Liver (tissue), 9 donors: Measurements from ENCODE around the gene PTER. TPM values are rescaled to one million over a fixed set of nuclear protein-coding genes. Genes with fewer than 3 reads are reported as not detected.

Source experiments
- DNase-seq: peaks from one replicate; pipeline ENCODE4 v3.0.0-alpha.2; 2017; ENCODE audit warnings: low spot score
- H3K27ac ChIP-seq, 2 donors: one replicate each; pipeline ENCODE4 v1.7.0; 2013; ENCODE audit warnings: inconsistent platforms in 2 of 2, low read length in 2 of 2, control low read depth in 1 of 2, low read depth in 1 of 2, mild to moderate bottlenecking in 1 of 2
- H3K27me3 ChIP-seq, 4 donors: one replicate each; pipeline versions ENCODE4 v1.6.1 to v1.7.0; 2013; ENCODE audit warnings: low read length in 3 of 4, inconsistent platforms in 1 of 4, mild to moderate bottlenecking in 1 of 4, moderate library complexity in 1 of 4; ENCODE audit not compliant: control insufficient read depth in 4 of 4, insufficient read depth in 4 of 4
- H3K36me3 ChIP-seq, 4 donors: one replicate each; pipeline versions ENCODE4 v1.6.1 to v1.7.0; 2013; ENCODE audit warnings: low read length in 3 of 4, mild to moderate bottlenecking in 3 of 4, low read depth in 1 of 4, moderate library complexity in 1 of 4; ENCODE audit not compliant: control insufficient read depth in 4 of 4, insufficient read depth in 3 of 4
- H3K4me1 ChIP-seq, 4 donors: one replicate each; pipeline versions ENCODE4 v1.6.1 to v1.7.0; 2013; ENCODE audit warnings: low read length in 3 of 4, mild to moderate bottlenecking in 3 of 4, moderate library complexity in 1 of 4; ENCODE audit not compliant: control insufficient read depth in 4 of 4, insufficient read depth in 4 of 4
- H3K4me3 ChIP-seq, 3 donors: one replicate each; pipeline versions ENCODE4 v1.6.1 to v1.7.0; 2013; ENCODE audit warnings: low read length in 3 of 3, control low read depth in 1 of 3, low read depth in 1 of 3, mild to moderate bottlenecking in 1 of 3
- H3K9ac ChIP-seq, 2 donors: one replicate each; pipeline ENCODE4 v1.7.0; 2013; ENCODE audit warnings: low read length in 2 of 2, mild to moderate bottlenecking in 2 of 2, moderate library complexity in 2 of 2, control low read depth in 1 of 2, low read depth in 1 of 2
- H3K9me3 ChIP-seq, 4 donors: one replicate each; pipeline versions ENCODE4 v1.6.1 to v1.7.0; 2013; ENCODE audit warnings: low read length in 3 of 4; ENCODE audit not compliant: control insufficient read depth in 4 of 4
- EGR1 ChIP-seq, 2 donors: IDR thresholded peaks; 2 replicates each; pipeline ENCODE4 v1.6.1; 2016 to 2018; ENCODE audit warnings: antibody characterized with exemption in 2 of 2, low read depth in 2 of 2
- FOXA2 ChIP-seq: IDR thresholded peaks from 2 replicates; pipeline ENCODE4 v1.6.1; 2016; ENCODE audit warnings: antibody characterized with exemption
- GABPA ChIP-seq, 2 donors: IDR thresholded peaks in 1 of 2; conservative IDR thresholded peaks in 1 of 2; 2 replicates each; pipeline ENCODE4 v1.6.1; 2016; ENCODE audit warnings: antibody characterized with exemption in 2 of 2, mild to moderate bottlenecking in 1 of 2, moderate library complexity in 1 of 2
- HNF4A ChIP-seq, 2 donors: conservative IDR thresholded peaks; 2 replicates each; pipeline ENCODE4 v1.6.1; 2016; ENCODE audit warnings: antibody characterized with exemption in 2 of 2, mild to moderate bottlenecking in 2 of 2
- HNF4G ChIP-seq: IDR thresholded peaks from 2 replicates; pipeline ENCODE4 v1.6.1; 2016; ENCODE audit warnings: antibody characterized with exemption
- JUND ChIP-seq, 2 donors: IDR thresholded peaks; 2 replicates each; pipeline ENCODE4 v1.6.1; 2016; ENCODE audit warnings: antibody characterized with exemption in 2 of 2
- NR2F2 ChIP-seq: IDR thresholded peaks from 2 replicates; pipeline ENCODE4 v1.6.1; 2016; ENCODE audit warnings: antibody characterized with exemption
- RAD21 ChIP-seq, 2 donors: IDR thresholded peaks; 2 replicates each; pipeline ENCODE4 v1.6.1; 2016; ENCODE audit warnings: antibody characterized with exemption in 2 of 2, mild to moderate bottlenecking in 2 of 2
- RXRA ChIP-seq, 2 donors: IDR thresholded peaks; 2 replicates each; pipeline ENCODE4 v1.6.1; 2017 to 2018; ENCODE audit warnings: antibody characterized with exemption in 2 of 2, mild to moderate bottlenecking in 1 of 2
- SP1 ChIP-seq: IDR thresholded peaks from 2 replicates; pipeline ENCODE4 v1.6.1; 2018; ENCODE audit warnings: antibody characterized with exemption, mild to moderate bottlenecking
- TAF1 ChIP-seq: conservative IDR thresholded peaks from 2 replicates; pipeline ENCODE4 v1.6.1; 2016; ENCODE audit warnings: antibody characterized with exemption, mild to moderate bottlenecking
- YY1 ChIP-seq: IDR thresholded peaks from 2 replicates; pipeline ENCODE4 v1.6.1; 2016; ENCODE audit warnings: antibody characterized with exemption, mild to moderate bottlenecking
- WGBS: extraction: QIAGEN DNeasy Blood & Tissue Kit; methylation state at CpG from one replicate; pipeline ENCODE4 v1.1.7; 2013; 5-methylcytosine and 5-hydroxymethylcytosine counted together
- polyA plus RNA-seq, 2 donors: library from polyadenylated mRNA; stranded (reverse) in 1 of 2; unstranded in 1 of 2; fragments of 200-250 nt in 1 of 2; fragments of >200 nt in 1 of 2; fragmentation: Nextera tagmentation in 1 of 2; extraction: Ambion mirVana in 1 of 2; gene quantifications; one replicate each; pipeline versions ENCODE4 v1.2.1 to v1.2.3, GENCODE V29; 2013 to 2015
- total RNA-seq, 2 donors: library from RNA; depleted of rRNA; stranded (reverse); fragments of >200 nt; gene quantifications; one replicate each; pipeline ENCODE4 v1.2.3, GENCODE V29; 2014
- TF ChIP-seq, protein P1 (sequence below): fragments of 150-350 bp; IDR thresholded peaks from 2 replicates; pipeline ENCODE4 v1.5.1; 2017; ENCODE audit warnings: improper control_type of control experiment, low read depth, low read length; ENCODE audit not compliant: missing input control
- TF ChIP-seq, protein P2 (sequence below): IDR thresholded peaks from 2 replicates; pipeline ENCODE4 v1.6.1; 2016; ENCODE audit warnings: antibody characterized with exemption
- TF ChIP-seq, protein P3 (sequence below): IDR thresholded peaks from 2 replicates; pipeline ENCODE4 v1.6.1; 2016; ENCODE audit warnings: antibody characterized with exemption
- TF ChIP-seq, protein P4 (sequence below): IDR thresholded peaks from 2 replicates; pipeline ENCODE4 v1.6.1; 2016; ENCODE audit warnings: antibody characterized with exemption
- donor health status: healthy.
- donor health status: healthy.
- donor health status: healthy.
- donor health status: healthy.
- donor health status: healthy.

Gene PTER
- total and polyA plus RNA-seq, 4 donors, result 4.4 to 15.7 (median 8.9) TPM

DNA sequence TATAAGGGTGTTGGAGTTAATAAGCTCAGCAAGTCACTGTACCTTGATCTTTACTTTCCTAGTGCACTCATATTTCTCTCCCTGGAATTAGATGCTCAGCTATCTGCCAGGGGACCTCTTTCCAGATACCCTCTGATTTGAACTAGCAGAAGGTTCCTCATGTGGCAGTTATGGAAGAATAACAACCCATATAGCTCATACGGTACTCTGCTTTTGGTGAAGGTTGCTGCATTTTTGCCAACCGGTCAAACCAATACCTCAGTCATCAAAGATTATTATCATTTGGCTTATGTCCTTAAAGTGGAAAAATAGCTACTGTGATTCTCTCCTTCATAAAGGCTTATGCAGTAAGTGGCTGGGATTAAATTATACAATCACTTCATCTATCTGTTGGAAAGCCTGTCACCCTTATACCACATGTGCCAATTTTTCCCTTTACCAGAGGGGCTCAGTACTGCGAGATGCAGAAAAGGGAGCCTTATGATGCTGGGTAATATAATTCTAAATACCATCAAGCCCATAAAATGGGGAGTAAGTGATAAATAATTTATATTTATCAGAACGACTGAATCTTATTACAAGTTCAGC, 43.4 kb upstream of the PTER start:
- no peaks in the 10 kb centered on the region for H3K9me3 ChIP-seq
- no peak overlapping the region for H3K9ac ChIP-seq
- H3K36me3 ChIP-seq, result no peaks in the 10 kb centered on the region
- no peaks in the 10 kb centered on the region for H3K27me3 ChIP-seq
- no peaks in the 10 kb centered on the region for H3K4me1 ChIP-seq
- no peak overlapping the region for H3K27ac ChIP-seq
- DNase-seq, result no peak
- TF ChIP-seq, protein P1, sequence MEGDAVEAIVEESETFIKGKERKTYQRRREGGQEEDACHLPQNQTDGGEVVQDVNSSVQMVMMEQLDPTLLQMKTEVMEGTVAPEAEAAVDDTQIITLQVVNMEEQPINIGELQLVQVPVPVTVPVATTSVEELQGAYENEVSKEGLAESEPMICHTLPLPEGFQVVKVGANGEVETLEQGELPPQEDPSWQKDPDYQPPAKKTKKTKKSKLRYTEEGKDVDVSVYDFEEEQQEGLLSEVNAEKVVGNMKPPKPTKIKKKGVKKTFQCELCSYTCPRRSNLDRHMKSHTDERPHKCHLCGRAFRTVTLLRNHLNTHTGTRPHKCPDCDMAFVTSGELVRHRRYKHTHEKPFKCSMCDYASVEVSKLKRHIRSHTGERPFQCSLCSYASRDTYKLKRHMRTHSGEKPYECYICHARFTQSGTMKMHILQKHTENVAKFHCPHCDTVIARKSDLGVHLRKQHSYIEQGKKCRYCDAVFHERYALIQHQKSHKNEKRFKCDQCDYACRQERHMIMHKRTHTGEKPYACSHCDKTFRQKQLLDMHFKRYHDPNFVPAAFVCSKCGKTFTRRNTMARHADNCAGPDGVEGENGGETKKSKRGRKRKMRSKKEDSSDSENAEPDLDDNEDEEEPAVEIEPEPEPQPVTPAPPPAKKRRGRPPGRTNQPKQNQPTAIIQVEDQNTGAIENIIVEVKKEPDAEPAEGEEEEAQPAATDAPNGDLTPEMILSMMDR, result no peak
- TF ChIP-seq, protein P2, sequence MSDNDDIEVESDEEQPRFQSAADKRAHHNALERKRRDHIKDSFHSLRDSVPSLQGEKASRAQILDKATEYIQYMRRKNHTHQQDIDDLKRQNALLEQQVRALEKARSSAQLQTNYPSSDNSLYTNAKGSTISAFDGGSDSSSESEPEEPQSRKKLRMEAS, result no peak
- no peak for TF ChIP-seq NR2F2
- TF ChIP-seq RAD21 (IDR thresholded peaks at IDR 0.05), result no peak
- no peak for TF ChIP-seq HNF4G
- no peak for TF ChIP-seq EGR1 (IDR thresholded peaks at IDR 0.05; ENCODE audit: low read depth in 2 of 2)
- TF ChIP-seq JUND (IDR thresholded peaks at IDR 0.05), result no peak
- TF ChIP-seq SP1, result no peak
- TF ChIP-seq, protein P3, sequence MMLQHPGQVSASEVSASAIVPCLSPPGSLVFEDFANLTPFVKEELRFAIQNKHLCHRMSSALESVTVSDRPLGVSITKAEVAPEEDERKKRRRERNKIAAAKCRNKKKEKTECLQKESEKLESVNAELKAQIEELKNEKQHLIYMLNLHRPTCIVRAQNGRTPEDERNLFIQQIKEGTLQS, result no peak
- TF ChIP-seq GABPA (IDR thresholded peaks at IDR 0.05 in 1 of 2, conservative IDR thresholded peaks at IDR 0.05 in 1 of 2), result no peak
- no peak for TF ChIP-seq RXRA (IDR thresholded peaks at IDR 0.05)
- TF ChIP-seq YY1, result no peak
- TF ChIP-seq HNF4A (conservative IDR thresholded peaks at IDR 0.05), result no peak
- no peak for TF ChIP-seq FOXA2
- H3K4me3 ChIP-seq, result no peak overlapping the region
- 60% methylated on average over 4 of the region's 4 CpGs for WGBS

DNA sequence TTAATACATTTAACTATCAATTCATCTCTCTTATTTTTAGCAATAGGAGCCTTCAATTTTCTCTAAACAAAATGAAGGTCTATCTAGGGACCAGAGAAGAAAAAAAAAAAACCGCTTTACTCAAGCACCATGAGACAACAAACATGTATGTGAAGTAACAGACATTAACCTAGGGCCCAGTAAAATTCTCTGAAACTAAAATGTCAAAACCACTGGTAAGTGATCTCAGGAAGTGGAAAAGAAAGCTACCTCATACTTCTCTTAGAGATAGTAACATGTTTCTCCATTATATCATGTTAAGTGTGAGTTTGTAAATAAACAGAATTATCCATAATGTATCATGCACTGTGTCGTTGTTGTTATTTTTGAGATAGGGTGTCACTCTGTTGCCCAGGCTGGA, 35.4 kb upstream of the PTER start:
- Histone ChIP-seq H3K36me3 (no peaks in the 10 kb centered on the region), H3K27ac (no peak overlapping the region), H3K27me3 (no peaks in the 10 kb centered on the region), H3K4me3 (no peak overlapping the region), H3K4me1 (no peaks in the 10 kb centered on the region), H3K9ac (no peak overlapping the region), H3K9me3 (no peaks in the 10 kb centered on the region)
- 86% methylated on average over 2 of the region's 2 CpGs for WGBS
- DNase-seq, result no peak
- TF ChIP-seq, protein P4, sequence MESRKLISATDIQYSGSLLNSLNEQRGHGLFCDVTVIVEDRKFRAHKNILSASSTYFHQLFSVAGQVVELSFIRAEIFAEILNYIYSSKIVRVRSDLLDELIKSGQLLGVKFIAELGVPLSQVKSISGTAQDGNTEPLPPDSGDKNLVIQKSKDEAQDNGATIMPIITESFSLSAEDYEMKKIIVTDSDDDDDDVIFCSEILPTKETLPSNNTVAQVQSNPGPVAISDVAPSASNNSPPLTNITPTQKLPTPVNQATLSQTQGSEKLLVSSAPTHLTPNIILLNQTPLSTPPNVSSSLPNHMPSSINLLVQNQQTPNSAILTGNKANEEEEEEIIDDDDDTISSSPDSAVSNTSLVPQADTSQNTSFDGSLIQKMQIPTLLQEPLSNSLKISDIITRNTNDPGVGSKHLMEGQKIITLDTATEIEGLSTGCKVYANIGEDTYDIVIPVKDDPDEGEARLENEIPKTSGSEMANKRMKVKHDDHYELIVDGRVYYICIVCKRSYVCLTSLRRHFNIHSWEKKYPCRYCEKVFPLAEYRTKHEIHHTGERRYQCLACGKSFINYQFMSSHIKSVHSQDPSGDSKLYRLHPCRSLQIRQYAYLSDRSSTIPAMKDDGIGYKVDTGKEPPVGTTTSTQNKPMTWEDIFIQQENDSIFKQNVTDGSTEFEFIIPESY, result no peak
- TF ChIP-seq, protein P1, result no peak
- TF ChIP-seq TAF1, result no peak
- TF ChIP-seq, protein P2, result no peak
- no peak for TF ChIP-seq GABPA (IDR thresholded peaks at IDR 0.05 in 1 of 2, conservative IDR thresholded peaks at IDR 0.05 in 1 of 2)
